Stimulated activated naive CD8-positive, alpha-beta T cell treated with anti-CD3 and anti-CD28 coated beads, Interleukin-15, amount 100 ng/mL, for 72 hours (primary cell): ENCODE data around the gene GDI1.

Experiments used
- ATAC-seq: fragments of 150-1000 bp; cut with Tn5 transposase; 2 replicates; pipeline ENCODE4 v1.10.0; 2021; ENCODE audit warnings: mild to moderate bottlenecking, moderate library complexity
- DNase-seq, 2 donors: peaks; one replicate each; pipeline ENCODE4 v3.0.0; 2021 to 2022
- H3K27ac Mint-ChIP-seq, 2 donors: one replicate each; pipeline ENCODE4 v1.8.0; 2022; ENCODE audit warnings: mild to moderate bottlenecking in 2 of 2, mixed read lengths in 2 of 2, moderate library complexity in 2 of 2
- H3K27me3 Mint-ChIP-seq: one replicate; pipeline ENCODE4 v1.8.0; 2022; ENCODE audit warnings: mixed read lengths
- H3K4me1 Mint-ChIP-seq: one replicate; pipeline ENCODE4 v1.8.0; 2022; ENCODE audit warnings: mild to moderate bottlenecking, mixed read lengths
- H3K4me3 Mint-ChIP-seq, 2 donors: one replicate each; pipeline ENCODE4 v1.8.0; 2022; ENCODE audit warnings: mild to moderate bottlenecking in 2 of 2, mixed read lengths in 2 of 2, moderate library complexity in 1 of 2
- H3K9me3 Mint-ChIP-seq, 2 donors: one replicate each; pipeline ENCODE4 v1.8.0; 2022; ENCODE audit warnings: mixed read lengths in 2 of 2

GDI1 gene

DNA sequence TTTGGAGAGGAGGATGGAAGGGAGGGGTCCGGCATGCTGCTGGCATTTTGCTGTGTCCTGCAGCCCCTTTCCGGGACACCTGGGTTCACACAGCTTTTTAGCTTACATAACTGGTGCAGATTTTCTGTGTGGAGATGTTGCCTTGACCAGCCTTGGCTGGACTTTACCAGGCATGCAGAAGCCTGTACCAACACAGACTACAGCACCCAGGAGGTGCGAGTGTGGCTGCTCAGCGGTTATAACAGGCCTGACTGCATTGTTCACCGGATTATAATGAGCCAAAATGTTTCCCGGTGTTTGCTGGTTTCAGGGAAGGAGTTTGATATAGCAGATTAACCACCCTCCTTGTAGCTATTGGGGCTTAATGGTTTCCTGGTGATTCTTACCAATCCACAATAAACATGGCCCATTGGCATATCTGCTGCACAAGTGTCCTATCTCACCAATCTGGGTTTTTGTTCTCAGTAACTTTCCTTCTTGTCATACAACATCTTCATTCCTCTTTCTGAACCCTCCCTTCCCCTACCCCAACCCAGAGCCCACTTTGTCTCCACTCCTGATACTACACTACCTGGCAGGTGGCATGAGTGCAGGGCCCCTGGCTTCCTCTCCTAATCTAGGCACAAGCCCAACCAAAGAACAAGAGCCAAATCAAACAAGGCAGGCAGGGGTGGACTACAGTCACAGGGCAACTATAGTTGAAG lies 34.9 kb upstream of the GDI1 start:
- H3K27me3 Mint-ChIP-seq, result no peaks in the 10 kb centered on the region
- H3K4me1 Mint-ChIP-seq, result peaks cover 31% of the 10 kb centered on the region
- DNase-seq, result no peak
- no peaks in the 10 kb centered on the region for H3K9me3 Mint-ChIP-seq
- H3K4me3 Mint-ChIP-seq, result no peak overlapping the region
- peak overlapping the region in 1 of 2 donors; percentile 63 for H3K27ac Mint-ChIP-seq
- ATAC-seq, result no peak

DNA sequence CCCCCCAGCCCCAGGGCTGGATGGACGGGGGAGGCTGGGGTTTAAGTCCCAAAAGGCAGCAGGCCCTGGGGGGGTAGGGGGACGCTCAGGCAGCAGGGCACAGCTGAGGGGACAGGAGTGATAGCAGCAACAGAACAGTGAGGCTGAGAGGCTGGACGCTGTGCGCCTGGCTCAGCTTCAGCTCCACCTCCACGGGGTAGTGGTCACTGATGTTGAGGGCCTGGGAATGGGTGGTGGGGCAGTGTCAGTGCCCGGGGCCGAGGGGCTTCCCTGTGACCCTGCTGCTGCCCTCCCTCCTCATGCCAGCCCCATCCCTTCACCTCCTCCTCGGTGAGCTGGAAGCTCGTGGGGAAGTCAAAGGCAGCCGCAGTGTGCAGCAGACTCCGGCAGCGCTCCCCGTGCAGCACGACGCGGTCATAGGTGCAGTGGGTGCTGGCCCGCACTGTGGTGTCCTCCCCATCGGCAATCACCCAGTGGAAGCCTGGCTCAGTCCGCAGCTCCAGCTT lies 34.3 kb upstream of the GDI1 start:
- Mint-ChIP-seq H3K27me3 (no peaks in the 10 kb centered on the region), H3K27ac (no peak overlapping the region), H3K4me1 (peaks cover 31% of the 10 kb centered on the region), H3K9me3 (no peaks in the 10 kb centered on the region), H3K4me3 (no peak overlapping the region)
- ATAC-seq (no peak), DNase-seq (no peak)

DNA sequence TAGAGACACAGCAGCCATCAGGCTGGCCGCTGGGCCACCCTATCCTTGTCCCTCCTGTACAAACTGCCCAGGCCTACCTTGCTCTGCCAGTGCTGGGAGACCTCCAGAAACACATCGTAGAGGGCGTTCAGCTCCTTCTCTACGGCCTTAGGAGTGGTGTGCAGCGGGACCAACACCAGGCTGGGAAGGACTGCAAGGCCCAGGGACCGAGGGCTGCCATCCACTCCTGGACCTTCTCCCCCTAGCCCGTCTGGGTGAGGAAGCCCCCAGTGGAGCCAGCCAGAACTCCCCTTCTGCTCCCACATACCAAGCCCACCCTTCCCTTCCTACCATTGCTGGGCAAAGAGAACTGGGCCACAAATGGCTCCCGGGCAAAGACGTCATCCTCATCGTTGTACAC lies 33.8 kb upstream of the GDI1 start:
- Mint-ChIP-seq H3K4me1 (peaks cover 29% of the 10 kb centered on the region), H3K27me3 (no peaks in the 10 kb centered on the region), H3K27ac (no peak overlapping the region), H3K9me3 (no peaks in the 10 kb centered on the region), H3K4me3 (no peak overlapping the region)
- no peak for ATAC-seq
- no peak for DNase-seq

DNA sequence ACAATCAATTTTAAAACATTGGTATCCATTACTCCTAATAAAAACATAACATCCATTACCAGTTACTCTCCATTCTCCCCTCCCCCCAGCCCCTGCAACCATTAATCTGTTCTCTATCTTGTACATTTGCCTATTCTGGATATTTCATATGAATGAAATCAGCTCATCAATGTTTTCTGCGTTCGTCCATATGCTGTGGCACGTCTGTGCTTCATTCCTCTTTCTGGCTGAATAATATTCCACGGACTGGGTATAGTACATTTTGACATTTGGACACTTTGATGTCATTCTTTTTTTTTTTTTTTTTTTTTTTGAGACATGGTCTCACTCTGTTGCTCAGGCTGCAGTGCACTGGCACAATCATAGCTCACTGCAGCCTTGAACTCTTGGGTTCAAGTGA lies 33.1 kb upstream of the GDI1 start:
- H3K9me3 Mint-ChIP-seq, result no peaks in the 10 kb centered on the region
- ATAC-seq, result no peak
- no peak overlapping the region for H3K27ac Mint-ChIP-seq
- no peak overlapping the region for H3K4me3 Mint-ChIP-seq
- peaks cover 29% of the 10 kb centered on the region for H3K4me1 Mint-ChIP-seq
- no peaks in the 10 kb centered on the region for H3K27me3 Mint-ChIP-seq
- no peak for DNase-seq

DNA sequence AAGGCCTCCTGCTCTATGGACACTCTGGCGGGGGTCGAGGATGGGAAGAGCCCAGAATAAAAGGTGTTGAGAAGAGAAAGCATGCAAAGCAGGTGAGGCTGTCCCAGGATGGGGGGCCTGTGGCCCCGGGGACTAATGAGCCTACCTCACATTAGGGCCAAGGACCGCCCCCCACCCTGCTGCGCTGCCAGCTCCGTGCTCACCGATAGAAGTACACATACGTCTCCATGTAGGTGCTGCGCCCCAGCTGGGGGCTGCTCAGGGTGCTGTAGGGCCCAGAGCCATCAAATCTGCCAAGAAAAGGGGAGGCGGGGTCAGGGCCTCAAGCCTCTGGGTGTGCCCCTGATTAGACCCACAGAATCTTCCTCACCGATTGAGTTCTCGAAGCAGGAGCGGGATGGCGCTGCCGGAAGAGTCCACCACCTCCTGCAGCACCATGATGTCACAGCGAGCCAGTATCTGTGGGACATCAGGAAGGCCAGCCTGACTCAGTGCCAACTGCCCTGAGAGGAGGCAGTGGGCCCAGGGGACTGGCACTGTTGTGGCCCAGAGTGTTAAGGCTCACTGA lies 32.2 kb upstream of the GDI1 start:
- H3K4me1 Mint-ChIP-seq, result peaks cover 29% of the 10 kb centered on the region

DNA sequence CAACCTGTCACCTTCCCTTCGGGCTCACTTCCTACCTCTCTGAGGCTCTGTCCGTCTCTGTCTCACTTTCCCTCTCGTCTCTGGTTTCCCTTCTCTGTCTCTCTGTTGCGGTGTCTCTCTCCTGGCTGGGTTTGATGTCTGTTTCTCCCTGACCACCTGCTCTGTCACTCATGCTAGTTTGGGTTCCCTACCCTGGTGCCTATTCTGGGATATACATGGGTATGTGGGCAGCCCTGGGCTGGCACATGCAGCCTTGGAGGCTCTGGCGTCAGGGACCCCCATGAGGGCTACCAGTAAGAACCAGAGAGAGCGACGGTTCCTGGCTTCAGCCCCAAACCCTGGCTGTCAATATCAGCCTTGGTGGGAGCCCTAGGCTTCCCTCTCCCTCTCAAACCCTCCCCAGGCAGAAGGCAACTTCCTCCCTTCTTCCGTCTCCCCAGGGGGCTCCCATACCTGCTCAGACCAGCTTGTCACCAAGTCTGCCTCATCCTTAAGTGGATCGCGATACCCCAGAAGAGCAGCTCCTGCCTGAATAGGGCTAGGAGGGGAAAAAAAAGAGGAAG lies 28.2 kb upstream of the GDI1 start:
- ATAC-seq, result no peak
- peaks cover 27% of the 10 kb centered on the region for H3K4me1 Mint-ChIP-seq
- H3K27ac Mint-ChIP-seq, result peak overlapping the region in 1 of 2 donors; percentile 92
- H3K9me3 Mint-ChIP-seq, result no peaks in the 10 kb centered on the region
- H3K4me3 Mint-ChIP-seq, result peak overlapping the region; percentile 77 to 81
- no peaks in the 10 kb centered on the region for H3K27me3 Mint-ChIP-seq
- DNase-seq, result no peak

More for the DNA sequence above, 32.2 kb upstream of the GDI1 start:
- DNase-seq, result no peak
- ATAC-seq, result no peak
- Mint-ChIP-seq H3K9me3 (no peaks in the 10 kb centered on the region), H3K4me3 (no peak overlapping the region), H3K27ac (no peak overlapping the region), H3K27me3 (no peaks in the 10 kb centered on the region)

DNA sequence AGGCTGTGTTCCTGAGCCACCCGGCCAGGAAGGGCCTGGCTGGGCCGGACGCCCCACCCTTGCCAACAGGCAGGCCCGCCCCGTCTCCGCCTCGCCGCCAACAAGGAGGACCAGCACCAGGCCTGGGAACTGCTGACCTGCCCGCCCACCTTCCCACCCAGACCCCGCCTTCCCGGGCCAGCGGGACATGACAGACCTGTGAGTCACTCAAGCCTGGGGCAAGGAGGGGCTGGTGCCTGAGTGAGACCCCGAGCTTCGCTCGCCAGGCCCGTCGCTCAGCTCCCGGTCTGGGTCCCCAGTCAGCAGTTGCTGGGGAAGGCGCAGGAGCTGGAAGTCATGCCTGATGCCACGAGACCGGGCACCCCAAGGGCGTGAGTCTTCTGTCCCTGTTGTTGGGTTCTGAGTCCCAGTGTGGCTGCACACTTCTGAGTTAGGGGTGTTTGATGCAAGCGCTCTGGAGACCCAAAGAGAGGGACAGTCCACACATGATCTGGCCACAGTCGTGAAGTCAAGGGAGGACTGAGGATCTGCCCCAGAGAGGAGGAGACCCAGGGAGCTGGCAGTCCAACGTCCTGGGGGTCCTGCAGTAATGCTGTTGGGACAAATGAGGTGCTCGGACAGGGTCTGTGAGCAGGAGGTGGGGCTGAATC lies 27.6 kb upstream of the GDI1 start, which contains the start of gene DNASE1L1:
DNASE1L1 (minus strand) TSS at position 33 of the 650 bp plus-strand sequence. CDS start 3,686 bp downstream, outside the sequence.
- peak within 1 kb of the TSS; percentile 90 to 92 for H3K27ac Mint-ChIP-seq
- ATAC-seq, result peak; percentile 25
- DNase-seq, result peak in 1 of 2 donors; percentile 31
- H3K27me3 Mint-ChIP-seq, result no peaks in the 10 kb centered on the region
- no peaks in the 10 kb centered on the region for H3K9me3 Mint-ChIP-seq
- peaks cover 27% of the 10 kb centered on the region for H3K4me1 Mint-ChIP-seq
- peak within 1 kb of the TSS; percentile 77 to 81 for H3K4me3 Mint-ChIP-seq

DNA sequence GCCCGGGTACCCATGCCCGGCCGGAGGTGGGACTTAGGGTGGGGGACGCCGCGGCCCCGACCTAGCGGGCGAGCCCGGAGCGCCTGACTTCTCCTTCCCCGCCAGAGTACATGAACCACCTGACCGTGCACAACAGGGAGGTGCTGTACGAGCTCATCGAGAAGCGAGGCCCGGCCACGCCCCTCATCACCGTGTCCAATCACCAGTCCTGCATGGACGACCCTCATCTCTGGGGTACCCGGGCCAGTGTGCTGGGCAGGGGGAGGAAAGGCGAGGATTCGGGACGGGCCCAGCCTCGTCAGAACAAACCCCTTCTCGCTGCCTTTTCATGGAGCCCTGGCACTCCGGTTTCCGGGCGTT lies 25.0 kb upstream of the GDI1 start:
- Mint-ChIP-seq H3K27ac (peak overlapping the region; percentile 48 to 65), H3K4me3 (peak overlapping the region; percentile 77 to 89), H3K9me3 (no peaks in the 10 kb centered on the region), H3K4me1 (peaks cover 35% of the 10 kb centered on the region), H3K27me3 (no peaks in the 10 kb centered on the region)
- DNase-seq (peak in 1 of 2 donors; percentile 58), ATAC-seq (peak; percentile 85)

DNA sequence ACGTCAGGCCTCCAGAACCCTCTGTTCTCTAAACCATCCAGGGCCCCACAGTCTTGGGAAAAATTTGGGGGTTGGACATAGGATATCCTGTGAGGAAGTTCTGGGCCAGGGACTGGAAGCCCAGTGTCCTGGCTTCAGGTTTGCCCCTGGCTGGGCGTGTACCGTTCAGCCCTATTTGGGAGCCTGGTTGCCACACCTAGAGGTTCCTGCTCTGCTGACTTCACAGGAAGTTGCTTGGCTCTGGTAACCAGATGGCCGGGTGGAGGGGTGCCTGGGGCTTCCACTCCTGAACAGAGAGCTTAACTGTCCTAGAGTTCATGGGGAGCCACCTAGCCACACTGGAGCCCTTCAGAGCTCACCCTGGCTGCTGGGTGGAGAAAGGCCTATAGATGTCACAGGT lies 24.5 kb upstream of the GDI1 start:
- H3K4me3 Mint-ChIP-seq, result peak overlapping the region; percentile 77 to 89
- ATAC-seq, result peak; percentile 58
- H3K9me3 Mint-ChIP-seq, result no peaks in the 10 kb centered on the region
- peaks cover 36% of the 10 kb centered on the region for H3K4me1 Mint-ChIP-seq
- peak in 1 of 2 donors; percentile 30 for DNase-seq
- peak overlapping the region; percentile 48 to 86 for H3K27ac Mint-ChIP-seq
- no peaks in the 10 kb centered on the region for H3K27me3 Mint-ChIP-seq

DNA sequence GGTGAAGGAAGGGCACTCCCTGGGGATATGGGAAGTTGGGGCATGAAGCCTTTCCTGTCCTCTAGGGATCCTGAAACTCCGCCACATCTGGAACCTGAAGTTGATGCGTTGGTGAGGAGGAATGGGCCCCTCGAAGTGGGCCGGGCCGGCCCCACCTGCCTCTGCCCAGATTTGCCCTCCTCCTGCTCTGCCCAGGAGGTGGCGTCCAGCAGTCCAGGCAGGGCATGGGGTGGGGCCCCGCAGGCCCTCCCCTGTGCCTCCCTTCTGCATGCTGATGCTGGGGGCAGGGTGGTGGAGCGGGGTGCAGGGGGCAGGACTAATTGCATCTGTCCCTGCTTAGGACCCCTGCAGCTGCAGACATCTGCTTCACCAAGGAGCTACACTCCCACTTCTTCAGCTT lies 23.8 kb upstream of the GDI1 start:
- DNase-seq, result no peak
- no peaks in the 10 kb centered on the region for H3K9me3 Mint-ChIP-seq
- peaks cover 36% of the 10 kb centered on the region for H3K4me1 Mint-ChIP-seq
- ATAC-seq, result no peak
- H3K27ac Mint-ChIP-seq, result no peak overlapping the region
- peak overlapping the region in 1 of 2 donors; percentile 77 for H3K4me3 Mint-ChIP-seq
- H3K27me3 Mint-ChIP-seq, result no peaks in the 10 kb centered on the region

DNA sequence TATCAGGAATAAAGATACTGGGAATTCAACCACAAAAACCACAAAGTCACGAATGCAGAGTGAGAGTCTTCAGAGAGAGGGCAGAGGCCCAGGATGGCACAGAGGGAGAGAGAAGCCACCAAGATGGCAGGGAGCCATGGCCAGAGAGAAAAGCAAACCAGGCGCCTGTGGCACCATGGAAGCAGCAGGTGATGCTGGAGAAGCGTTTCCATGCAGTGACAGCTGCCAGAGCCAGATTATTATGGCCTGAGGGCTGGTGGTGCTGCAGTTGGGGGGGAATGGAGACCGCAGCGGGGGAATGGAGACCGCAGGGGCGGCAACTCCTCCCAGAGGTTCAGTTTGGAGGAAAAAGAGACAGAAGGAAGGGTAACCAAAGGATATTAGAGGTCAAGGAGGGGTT lies 19.8 kb upstream of the GDI1 start:
- Mint-ChIP-seq H3K27ac (no peak overlapping the region), H3K27me3 (no peaks in the 10 kb centered on the region), H3K4me1 (peaks cover 32% of the 10 kb centered on the region), H3K9me3 (no peaks in the 10 kb centered on the region), H3K4me3 (no peak overlapping the region)
- ATAC-seq, result no peak
- DNase-seq, result no peak

DNA sequence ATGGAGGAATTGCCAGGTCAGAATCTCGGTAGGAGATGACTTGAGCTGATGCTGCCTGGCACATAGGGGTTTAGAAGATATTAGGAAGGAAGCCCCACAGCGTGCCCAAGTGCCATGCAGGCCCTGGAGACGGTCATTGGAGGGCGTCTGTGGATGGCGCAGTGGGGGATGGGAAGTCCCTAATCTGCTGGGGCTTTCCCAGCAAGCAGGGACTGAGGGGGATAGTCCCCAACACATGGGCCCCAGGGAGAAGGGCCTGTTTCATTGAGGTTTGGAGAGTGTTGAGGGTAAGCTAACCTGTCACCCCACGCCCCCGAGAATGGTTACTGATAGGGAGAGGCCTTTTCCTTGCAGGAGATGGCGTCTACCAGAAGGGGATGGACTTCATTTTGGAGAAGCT lies 17.8 kb upstream of the GDI1 start:
- Mint-ChIP-seq H3K27ac (no peak overlapping the region), H3K9me3 (no peaks in the 10 kb centered on the region), H3K4me3 (peak overlapping the region; percentile 31 to 40), H3K4me1 (peaks cover 23% of the 10 kb centered on the region), H3K27me3 (no peaks in the 10 kb centered on the region)
- DNase-seq, result no peak
- peak; percentile 64 for ATAC-seq

DNA sequence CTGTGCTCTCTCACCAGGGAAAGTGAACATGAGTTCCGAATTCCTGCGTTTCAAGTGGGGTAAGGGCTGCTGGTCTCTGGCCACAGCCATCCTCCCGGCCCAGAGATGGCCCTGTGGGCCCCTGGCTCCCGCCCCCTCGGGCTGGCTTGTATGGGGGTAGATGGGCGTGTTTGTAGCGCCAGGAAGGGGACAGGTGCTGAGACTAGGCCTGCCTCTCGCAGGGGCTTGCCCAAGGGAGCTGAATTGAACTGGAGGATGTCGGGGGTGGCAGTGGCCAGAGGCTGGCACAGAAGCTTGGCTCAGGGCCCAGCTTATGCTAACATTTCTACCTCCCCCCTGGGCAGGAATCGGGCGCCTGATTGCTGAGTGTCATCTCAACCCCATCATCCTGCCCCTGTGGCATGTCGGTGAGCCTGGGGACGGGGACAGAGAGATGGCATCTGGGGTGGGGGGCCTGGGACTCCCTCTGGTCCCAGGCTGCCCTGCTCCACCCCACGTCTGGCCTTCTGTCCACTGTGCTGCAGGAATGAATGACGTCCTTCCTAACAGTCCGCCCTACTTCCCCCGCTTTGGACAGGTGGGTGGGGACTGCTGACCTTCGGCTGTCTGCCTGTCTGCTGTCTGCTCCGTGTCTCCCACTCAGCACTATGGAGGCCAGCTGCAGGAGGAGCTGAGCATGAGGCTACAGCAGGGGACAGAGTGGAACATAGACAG lies 17.1 kb upstream of the GDI1 start:
- Mint-ChIP-seq H3K4me3 (no peak overlapping the region), H3K27ac (no peak overlapping the region), H3K4me1 (peaks cover 23% of the 10 kb centered on the region), H3K9me3 (no peaks in the 10 kb centered on the region), H3K27me3 (no peaks in the 10 kb centered on the region)
- no peak for DNase-seq
- ATAC-seq, result no peak

DNA sequence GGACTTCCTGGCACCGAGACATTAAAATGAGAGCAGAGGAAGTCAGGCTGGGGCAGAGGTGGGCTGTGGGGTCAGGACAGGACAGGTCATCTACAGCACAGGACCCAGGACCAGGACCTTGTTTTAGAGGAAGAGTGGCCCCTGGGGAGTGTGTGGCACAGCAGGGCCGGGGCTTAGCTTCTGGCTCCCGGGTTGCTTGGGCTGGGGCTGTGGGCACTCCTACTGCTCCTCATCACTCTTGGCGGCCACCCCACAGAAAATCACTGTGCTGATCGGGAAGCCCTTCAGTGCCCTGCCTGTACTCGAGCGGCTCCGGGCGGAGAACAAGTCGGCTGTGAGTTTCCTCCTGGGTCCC lies 16.6 kb upstream of the GDI1 start:
- no peak overlapping the region for H3K4me3 Mint-ChIP-seq
- no peaks in the 10 kb centered on the region for H3K27me3 Mint-ChIP-seq
- no peak for ATAC-seq
- peaks cover 23% of the 10 kb centered on the region for H3K4me1 Mint-ChIP-seq
- no peak for DNase-seq
- H3K27ac Mint-ChIP-seq, result no peak overlapping the region
- H3K9me3 Mint-ChIP-seq, result no peaks in the 10 kb centered on the region

DNA sequence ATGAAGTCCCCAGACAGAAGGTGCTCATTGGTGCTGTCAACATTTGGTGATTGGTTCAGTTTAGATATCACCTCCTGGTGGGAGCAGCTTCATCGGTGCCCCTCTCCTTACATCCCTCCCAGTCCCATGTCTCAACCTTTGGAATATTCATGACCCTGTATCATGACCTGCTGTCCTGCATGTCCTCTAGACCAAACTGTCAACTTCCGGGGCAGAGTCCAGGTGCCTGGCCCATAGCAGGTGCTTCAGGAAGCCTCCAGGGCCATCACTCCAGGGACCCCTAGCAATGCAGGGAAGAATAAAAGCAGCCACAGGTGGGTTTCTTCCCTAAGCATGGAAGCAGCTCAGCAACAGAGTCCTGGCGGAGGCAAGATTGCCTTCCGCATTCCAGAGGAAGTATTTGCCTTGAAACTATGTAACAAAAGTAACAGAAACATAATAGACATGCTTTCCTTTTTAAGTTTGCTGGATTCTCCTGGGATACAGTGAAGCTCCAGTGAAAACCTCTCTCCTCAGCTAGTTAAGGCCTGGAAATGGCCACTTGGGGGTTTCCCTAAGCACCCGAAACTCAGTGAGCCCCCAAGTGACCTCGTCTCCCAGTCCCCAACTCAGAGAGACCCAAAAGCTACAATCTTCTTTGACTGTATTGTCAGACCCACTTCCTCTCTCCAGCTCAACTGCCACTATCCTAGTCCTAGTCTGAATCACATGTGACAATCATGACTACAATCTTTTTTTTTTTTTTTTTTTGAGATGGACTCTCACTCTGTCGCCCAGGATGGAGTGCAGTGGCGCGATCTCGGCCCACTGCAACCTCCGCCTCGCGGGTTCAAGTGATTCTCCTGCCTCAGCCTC lies 9.8 kb upstream of the GDI1 start:
- H3K4me3 Mint-ChIP-seq, result peak overlapping the region; percentile 84 to 86
- ATAC-seq (no peak), DNase-seq (no peak)
- H3K27me3 Mint-ChIP-seq, result no peaks in the 10 kb centered on the region
- H3K27ac Mint-ChIP-seq, result no peak overlapping the region
- H3K9me3 Mint-ChIP-seq, result no peaks in the 10 kb centered on the region
- peaks cover 24% of the 10 kb centered on the region for H3K4me1 Mint-ChIP-seq
